ENCODE results near the gene ZNF750. TPM values are rescaled to one million over a fixed set of nuclear protein-coding genes. Genes with fewer than 3 reads are reported as not detected.

The ZNF750 gene
- total and polyA plus RNA-seq, 4 donors = 0.02 to 0.08 TPM; not detected in 2

DNA sequence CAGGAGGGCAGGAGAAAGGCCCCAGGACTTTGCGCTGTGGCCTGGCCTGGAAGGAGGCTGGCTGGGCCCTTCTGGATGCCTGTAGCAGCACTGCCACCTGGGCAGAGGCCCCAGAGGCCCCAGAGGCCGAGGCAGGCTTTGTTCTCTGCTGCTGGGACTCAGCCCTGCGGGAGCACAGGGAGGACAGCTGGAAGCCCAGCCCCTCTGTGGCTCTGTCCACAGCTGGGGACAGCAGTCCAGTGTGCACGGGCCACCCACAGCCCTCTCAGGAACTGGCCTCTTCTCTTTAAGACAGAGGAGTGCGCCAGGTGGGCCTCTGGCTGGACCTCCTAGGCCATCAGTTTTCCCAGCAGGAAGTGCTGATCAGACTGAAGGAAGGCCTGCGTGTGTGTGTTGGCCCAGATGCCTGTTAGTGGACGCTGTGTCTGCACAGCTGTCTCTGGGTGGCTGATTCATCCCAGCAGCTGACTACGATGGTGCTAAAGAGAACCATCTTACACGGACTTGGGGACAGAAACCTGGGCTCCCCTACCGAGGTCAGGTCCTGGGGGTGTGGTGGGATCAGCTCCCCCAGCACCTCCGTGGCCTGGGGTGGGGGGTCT lies 26.9 kb upstream of the ZNF750 start:
- Histone ChIP-seq H3K4me1 (ENCODE audit: control insufficient read depth in 4 of 4, insufficient read depth in 4 of 4, low read length in 3 of 4) (no peaks in the 10 kb centered on the region), H3K4me3 (ENCODE audit: low read depth in 1 of 3, low read length in 3 of 3) (no peak overlapping the region), H3K9ac (ENCODE audit: low read depth in 1 of 2, low read length in 2 of 2) (no peak overlapping the region), H3K27ac (ENCODE audit: low read depth in 1 of 2, low read length in 2 of 2) (no peak overlapping the region), H3K9me3 (ENCODE audit: control insufficient read depth in 4 of 4, low read length in 3 of 4) (no peaks in the 10 kb centered on the region), H3K27me3 (ENCODE audit: control insufficient read depth in 4 of 4, insufficient read depth in 4 of 4, low read length in 3 of 4) (no peaks in the 10 kb centered on the region), H3K36me3 (ENCODE audit: control insufficient read depth in 4 of 4, insufficient read depth in 3 of 4, low read depth in 1 of 4, low read length in 3 of 4) (peaks cover 4 to 13% (median 8%) of the 10 kb centered on the region in 4 donors)
- WGBS = 85% methylated on average over 11 of the region's 11 CpGs
- no peak for DNase-seq (ENCODE audit: low spot score)
- TF ChIP-seq, protein P1, sequence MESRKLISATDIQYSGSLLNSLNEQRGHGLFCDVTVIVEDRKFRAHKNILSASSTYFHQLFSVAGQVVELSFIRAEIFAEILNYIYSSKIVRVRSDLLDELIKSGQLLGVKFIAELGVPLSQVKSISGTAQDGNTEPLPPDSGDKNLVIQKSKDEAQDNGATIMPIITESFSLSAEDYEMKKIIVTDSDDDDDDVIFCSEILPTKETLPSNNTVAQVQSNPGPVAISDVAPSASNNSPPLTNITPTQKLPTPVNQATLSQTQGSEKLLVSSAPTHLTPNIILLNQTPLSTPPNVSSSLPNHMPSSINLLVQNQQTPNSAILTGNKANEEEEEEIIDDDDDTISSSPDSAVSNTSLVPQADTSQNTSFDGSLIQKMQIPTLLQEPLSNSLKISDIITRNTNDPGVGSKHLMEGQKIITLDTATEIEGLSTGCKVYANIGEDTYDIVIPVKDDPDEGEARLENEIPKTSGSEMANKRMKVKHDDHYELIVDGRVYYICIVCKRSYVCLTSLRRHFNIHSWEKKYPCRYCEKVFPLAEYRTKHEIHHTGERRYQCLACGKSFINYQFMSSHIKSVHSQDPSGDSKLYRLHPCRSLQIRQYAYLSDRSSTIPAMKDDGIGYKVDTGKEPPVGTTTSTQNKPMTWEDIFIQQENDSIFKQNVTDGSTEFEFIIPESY (IDR thresholded peaks at IDR 0.05) = no peak
- TF ChIP-seq FOXA1 (IDR thresholded peaks at IDR 0.05) (no peak), NR2F2 (IDR thresholded peaks at IDR 0.05) (no peak), TAF1 (conservative IDR thresholded peaks at IDR 0.05) (no peak), HNF4G (IDR thresholded peaks at IDR 0.05) (no peak), JUND (IDR thresholded peaks at IDR 0.05) (no peak), RAD21 (IDR thresholded peaks at IDR 0.05) (no peak), YY1 (IDR thresholded peaks at IDR 0.05) (no peak), HNF4A (conservative IDR thresholded peaks at IDR 0.05) (no peak), RXRA (IDR thresholded peaks at IDR 0.05) (no peak), EGR1 (IDR thresholded peaks at IDR 0.05; ENCODE audit: low read depth in 2 of 2) (no peak), SP1 (IDR thresholded peaks at IDR 0.05) (no peak), GABPA (IDR thresholded peaks at IDR 0.05 in 1 of 2, conservative IDR thresholded peaks at IDR 0.05 in 1 of 2) (no peak), FOXA2 (IDR thresholded peaks at IDR 0.05) (no peak)
- TF ChIP-seq, protein P2, sequence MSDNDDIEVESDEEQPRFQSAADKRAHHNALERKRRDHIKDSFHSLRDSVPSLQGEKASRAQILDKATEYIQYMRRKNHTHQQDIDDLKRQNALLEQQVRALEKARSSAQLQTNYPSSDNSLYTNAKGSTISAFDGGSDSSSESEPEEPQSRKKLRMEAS (IDR thresholded peaks at IDR 0.05) = no peak
- TF ChIP-seq, protein P3, sequence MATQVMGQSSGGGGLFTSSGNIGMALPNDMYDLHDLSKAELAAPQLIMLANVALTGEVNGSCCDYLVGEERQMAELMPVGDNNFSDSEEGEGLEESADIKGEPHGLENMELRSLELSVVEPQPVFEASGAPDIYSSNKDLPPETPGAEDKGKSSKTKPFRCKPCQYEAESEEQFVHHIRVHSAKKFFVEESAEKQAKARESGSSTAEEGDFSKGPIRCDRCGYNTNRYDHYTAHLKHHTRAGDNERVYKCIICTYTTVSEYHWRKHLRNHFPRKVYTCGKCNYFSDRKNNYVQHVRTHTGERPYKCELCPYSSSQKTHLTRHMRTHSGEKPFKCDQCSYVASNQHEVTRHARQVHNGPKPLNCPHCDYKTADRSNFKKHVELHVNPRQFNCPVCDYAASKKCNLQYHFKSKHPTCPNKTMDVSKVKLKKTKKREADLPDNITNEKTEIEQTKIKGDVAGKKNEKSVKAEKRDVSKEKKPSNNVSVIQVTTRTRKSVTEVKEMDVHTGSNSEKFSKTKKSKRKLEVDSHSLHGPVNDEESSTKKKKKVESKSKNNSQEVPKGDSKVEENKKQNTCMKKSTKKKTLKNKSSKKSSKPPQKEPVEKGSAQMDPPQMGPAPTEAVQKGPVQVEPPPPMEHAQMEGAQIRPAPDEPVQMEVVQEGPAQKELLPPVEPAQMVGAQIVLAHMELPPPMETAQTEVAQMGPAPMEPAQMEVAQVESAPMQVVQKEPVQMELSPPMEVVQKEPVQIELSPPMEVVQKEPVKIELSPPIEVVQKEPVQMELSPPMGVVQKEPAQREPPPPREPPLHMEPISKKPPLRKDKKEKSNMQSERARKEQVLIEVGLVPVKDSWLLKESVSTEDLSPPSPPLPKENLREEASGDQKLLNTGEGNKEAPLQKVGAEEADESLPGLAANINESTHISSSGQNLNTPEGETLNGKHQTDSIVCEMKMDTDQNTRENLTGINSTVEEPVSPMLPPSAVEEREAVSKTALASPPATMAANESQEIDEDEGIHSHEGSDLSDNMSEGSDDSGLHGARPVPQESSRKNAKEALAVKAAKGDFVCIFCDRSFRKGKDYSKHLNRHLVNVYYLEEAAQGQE (IDR thresholded peaks at IDR 0.05) = no peak
- TF ChIP-seq, protein P4, sequence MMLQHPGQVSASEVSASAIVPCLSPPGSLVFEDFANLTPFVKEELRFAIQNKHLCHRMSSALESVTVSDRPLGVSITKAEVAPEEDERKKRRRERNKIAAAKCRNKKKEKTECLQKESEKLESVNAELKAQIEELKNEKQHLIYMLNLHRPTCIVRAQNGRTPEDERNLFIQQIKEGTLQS (IDR thresholded peaks at IDR 0.05) = no peak

DNA sequence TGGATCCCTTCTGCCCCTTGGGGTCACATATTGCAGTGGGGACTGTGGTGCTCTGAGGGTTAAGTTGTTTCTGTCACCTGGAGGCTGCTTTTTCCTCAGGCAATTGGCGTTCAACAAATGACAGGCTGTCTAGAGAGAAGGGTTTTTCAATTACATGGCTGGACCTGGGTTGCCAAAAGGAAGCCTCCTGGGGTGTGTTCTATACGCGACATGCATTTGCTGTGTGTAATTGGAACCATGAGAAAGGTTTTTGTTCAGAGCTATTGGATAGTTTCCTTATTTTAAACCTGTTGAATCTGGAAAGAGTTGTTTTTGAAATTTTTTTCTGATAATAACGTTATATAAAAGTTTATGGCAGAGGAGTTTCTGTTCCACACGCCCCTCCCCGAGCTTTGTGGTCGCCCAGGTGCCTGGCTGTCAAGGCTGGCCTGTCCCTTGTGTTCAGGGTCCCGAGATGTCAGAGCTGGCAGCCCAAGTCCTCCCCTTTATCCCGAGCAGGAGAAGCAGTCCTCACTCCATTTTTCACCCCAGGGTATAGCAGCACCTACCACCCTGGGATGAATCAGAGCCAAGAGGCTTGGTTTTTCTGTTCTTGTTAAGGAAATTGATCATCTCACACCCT lies 26.1 kb upstream of the ZNF750 start:
- Histone ChIP-seq H3K36me3 (ENCODE audit: control insufficient read depth in 4 of 4, insufficient read depth in 3 of 4, low read depth in 1 of 4, low read length in 3 of 4) (peaks cover 2 to 8% (median 6%) of the 10 kb centered on the region in 4 donors), H3K27me3 (ENCODE audit: control insufficient read depth in 4 of 4, insufficient read depth in 4 of 4, low read length in 3 of 4) (no peaks in the 10 kb centered on the region), H3K27ac (ENCODE audit: low read depth in 1 of 2, low read length in 2 of 2) (no peak overlapping the region), H3K4me3 (ENCODE audit: low read depth in 1 of 3, low read length in 3 of 3) (no peak overlapping the region), H3K4me1 (ENCODE audit: control insufficient read depth in 4 of 4, insufficient read depth in 4 of 4, low read length in 3 of 4) (no peaks in the 10 kb centered on the region), H3K9ac (ENCODE audit: low read depth in 1 of 2, low read length in 2 of 2) (no peak overlapping the region), H3K9me3 (ENCODE audit: control insufficient read depth in 4 of 4, low read length in 3 of 4) (no peaks in the 10 kb centered on the region)
- TF ChIP-seq RAD21 (IDR thresholded peaks at IDR 0.05) (no peak), SP1 (IDR thresholded peaks at IDR 0.05) (no peak), NR2F2 (IDR thresholded peaks at IDR 0.05) (no peak), HNF4G (IDR thresholded peaks at IDR 0.05) (no peak), FOXA2 (IDR thresholded peaks at IDR 0.05) (no peak)
- no peak for DNase-seq (ENCODE audit: low spot score)
- 84% methylated on average over 9 of the region's 9 CpGs for WGBS
